Breast epithelium (tissue), 4 donors: ENCODE results near the gene CDC45. TPM values are rescaled to one million over a fixed set of nuclear protein-coding genes. Genes with fewer than 3 reads are reported as not detected.

ENCODE experiments used
- DNase-seq, 2 donors: peaks; one replicate each; pipeline ENCODE4 v3.0.0-alpha.2; 2019; ENCODE audit warnings: low spot score in 2 of 2
- H3K27ac ChIP-seq, 2 donors: fragments of 200-600 bp; sonication (generic) in 1 of 2; one replicate each; pipeline ENCODE4 v1.5.1; 2016 to 2019; ENCODE audit warnings: mild to moderate bottlenecking in 1 of 2
- H3K27me3 ChIP-seq, 2 donors: fragments of 200-600 bp; sonication (generic) in 1 of 2; one replicate each; pipeline versions ENCODE4 v1.5.1 to v1.6.0; 2017 to 2019; ENCODE audit warnings: control low read depth in 1 of 2, mild to moderate bottlenecking in 1 of 2
- H3K36me3 ChIP-seq: fragments of 200-600 bp; one replicate; pipeline ENCODE4 v1.5.1; 2019
- H3K4me1 ChIP-seq, 2 donors: fragments of 200-600 bp; sonication (generic); one replicate each; pipeline ENCODE4 v1.5.1; 2016 to 2019; ENCODE audit warnings: control low read depth in 1 of 2
- H3K4me3 ChIP-seq, 3 donors: fragments of 200-600 bp; sonication (generic); 1 replicate in 2 of 3; 2 replicates in 1 of 3; pipeline ENCODE4 v1.5.1; 2016 to 2019; ENCODE audit warnings: mild to moderate bottlenecking in 3 of 3, moderate library complexity in 2 of 3
- H3K9me3 ChIP-seq, 2 donors: fragments of 200-600 bp; sonication (generic) in 1 of 2; one replicate each; pipeline ENCODE4 v1.5.1; 2016 to 2019; ENCODE audit warnings: control low read depth in 1 of 2
- CTCF ChIP-seq, 3 donors: fragments of 450-650 bp; IDR thresholded peaks; one replicate each; pipeline ENCODE4 v1.5.1; 2016 to 2017; ENCODE audit warnings: antibody characterized with exemption in 3 of 3, mild to moderate bottlenecking in 3 of 3, moderate library complexity in 3 of 3
- POLR2A ChIP-seq: fragments of 450-650 bp; IDR thresholded peaks from one replicate; pipeline ENCODE4 v1.6.1; 2016; ENCODE audit warnings: antibody characterized with exemption, mild to moderate bottlenecking, moderate library complexity
- POLR2AphosphoS5 ChIP-seq, 3 donors: sonication (generic); formaldehyde crosslinking; IDR thresholded peaks; one replicate each; pipeline ENCODE4 v1.6.1; 2017; ENCODE audit warnings: antibody characterized with exemption in 3 of 3
- intact Hi-C: fragments of 100-400 bp; cut with DNase I; formaldehyde crosslinking; loops from one replicate; pipeline ENCODE4 v1.15.1; 2023; ENCODE audit warnings: low total_unique reads
- total RNA-seq, 3 donors: library from RNA; depleted of rRNA; stranded (reverse); fragments of >200 nt; gene quantifications; one replicate each; pipeline ENCODE4 v1.1.0, GENCODE V29; 2016

The CDC45 gene
- total RNA-seq, 3 donors from 2014 or later = 0.48 TPM; not detected in 2

- no peak for DNase-seq
- peaks cover 0 to 4% of the 10 kb centered on the region in 2 donors for H3K27me3 ChIP-seq
- H3K36me3 ChIP-seq = no peaks in the 10 kb centered on the region
- H3K9me3 ChIP-seq = no peaks in the 10 kb centered on the region
- no peaks in the 10 kb centered on the region for H3K4me1 ChIP-seq
- H3K27ac ChIP-seq = no peak overlapping the region
- H3K4me3 ChIP-seq = no peak overlapping the region
- TF ChIP-seq CTCF (IDR thresholded peaks at IDR 0.05) (no peak), POLR2A (no peak), POLR2AphosphoS5 (IDR thresholded peaks at IDR 0.05) (no peak)
- intact Hi-C loops = no loop called here
Observed at GRCh38 chr22:19533049-19533626, 53.4 kb downstream of the CDC45 start.

- intact Hi-C loops = no loop called here
- peaks cover 0 to 4% of the 10 kb centered on the region in 2 donors for H3K27me3 ChIP-seq
- no peaks in the 10 kb centered on the region for H3K36me3 ChIP-seq
- H3K27ac ChIP-seq = no peak overlapping the region
- H3K9me3 ChIP-seq = no peaks in the 10 kb centered on the region
- no peak for DNase-seq
- no peaks in the 10 kb centered on the region for H3K4me1 ChIP-seq
- TF ChIP-seq POLR2A = no peak
- TF ChIP-seq POLR2AphosphoS5 (IDR thresholded peaks at IDR 0.05) = no peak
- no peak for TF ChIP-seq CTCF (IDR thresholded peaks at IDR 0.05)
- no peak overlapping the region for H3K4me3 ChIP-seq
Observed at GRCh38 chr22:19533857-19534256, 54.1 kb downstream of the CDC45 start.

GRCh38 chr22:19535001-19535400 lies 55.3 kb downstream of the CDC45 start:
- H3K27ac ChIP-seq = no peak overlapping the region

GRCh38 chr22:19536564-19536963 lies 56.8 kb downstream of the CDC45 start:
- DNase-seq = no peak
- Histone ChIP-seq H3K36me3 (no peaks in the 10 kb centered on the region), H3K27ac (no peak overlapping the region), H3K4me1 (no peaks in the 10 kb centered on the region), H3K27me3 (no peaks in the 10 kb centered on the region), H3K4me3 (no peak overlapping the region), H3K9me3 (no peaks in the 10 kb centered on the region)
- intact Hi-C loops = no loop called here
- TF ChIP-seq CTCF (IDR thresholded peaks at IDR 0.05) (no peak), POLR2AphosphoS5 (IDR thresholded peaks at IDR 0.05) (no peak), POLR2A (no peak)

More at GRCh38 chr22:19535001-19535400, 55.3 kb downstream of the CDC45 start:
- no peak for DNase-seq
- no peaks in the 10 kb centered on the region for H3K4me1 ChIP-seq
- TF ChIP-seq POLR2A (no peak), POLR2AphosphoS5 (IDR thresholded peaks at IDR 0.05) (no peak), CTCF (IDR thresholded peaks at IDR 0.05) (no peak)
- H3K4me3 ChIP-seq = no peak overlapping the region
- no peaks in the 10 kb centered on the region for H3K9me3 ChIP-seq
- no peaks in the 10 kb centered on the region for H3K27me3 ChIP-seq
- intact Hi-C loops = no loop called here
- no peaks in the 10 kb centered on the region for H3K36me3 ChIP-seq

GRCh38 chr22:19537941-19538488 lies 58.3 kb downstream of the CDC45 start:
- no peak overlapping the region for H3K4me3 ChIP-seq
- intact Hi-C loops = no loop called here
- no peak for DNase-seq
- H3K27ac ChIP-seq = no peak overlapping the region
- no peaks in the 10 kb centered on the region for H3K27me3 ChIP-seq
- TF ChIP-seq POLR2A = no peak
- no peak for TF ChIP-seq POLR2AphosphoS5 (IDR thresholded peaks at IDR 0.05)
- no peak for TF ChIP-seq CTCF (IDR thresholded peaks at IDR 0.05)
- H3K4me1 ChIP-seq = no peaks in the 10 kb centered on the region
- H3K36me3 ChIP-seq = no peaks in the 10 kb centered on the region
- no peaks in the 10 kb centered on the region for H3K9me3 ChIP-seq
